IPS-20b (cell line): ENCODE data around the gene FUT7.

Experiments
- H3K27ac ChIP-seq: one replicate; pipeline ENCODE4 v1.5.1; 2013; ENCODE audit warnings: low read length
- H3K27me3 ChIP-seq: 2 replicates; pipeline ENCODE4 v1.6.1; 2013; ENCODE audit warnings: mild to moderate bottlenecking, low read length, inconsistent platforms; ENCODE audit not compliant: insufficient read depth
- H3K36me3 ChIP-seq: 2 replicates; pipeline ENCODE4 v1.6.1; 2013; ENCODE audit warnings: low read depth, mild to moderate bottlenecking, inconsistent platforms, low read length, moderate library complexity; ENCODE audit not compliant: insufficient read depth
- H3K4me1 ChIP-seq: 2 replicates; pipeline ENCODE4 v1.6.1; 2013; ENCODE audit warnings: mild to moderate bottlenecking, control low read depth, inconsistent platforms, low read length, moderate library complexity; ENCODE audit not compliant: insufficient read depth
- H3K4me3 ChIP-seq: 2 replicates; pipeline ENCODE4 v1.5.1; 2013; ENCODE audit warnings: mild to moderate bottlenecking, low read length, inconsistent platforms
- H3K9ac ChIP-seq: 2 replicates; pipeline ENCODE4 v1.6.1; 2013; ENCODE audit warnings: low read depth, mild to moderate bottlenecking, inconsistent platforms, low read length, moderate library complexity
- H3K9me3 ChIP-seq: 2 replicates; pipeline ENCODE4 v1.6.1; 2013; ENCODE audit warnings: mild to moderate bottlenecking, low read depth, low read length, inconsistent platforms; ENCODE audit not compliant: insufficient read depth

Gene FUT7

GRCh38 chr9:136996361-136997292 is 35.3 kb downstream of the FUT7 start, which contains the start of gene CLIC3:
CLIC3 (minus strand) TSS chr9:136996568; CDS start chr9:136996543, 25 bp downstream.
- Histone ChIP-seq H3K4me3 (peak within 1 kb of the TSS; percentile 61), H3K9me3 (no peaks in the 10 kb centered on the region), H3K4me1 (no peaks in the 10 kb centered on the region; the same call in 1 of the 2 replicates), H3K27me3 (peaks cover under 1% of the 10 kb centered on the region; the same call in 1 of the 2 replicates), H3K9ac (peak within 1 kb of the TSS; percentile 25; the same call in 1 of the 2 replicates), H3K27ac (no peak within 1 kb of the TSS), H3K36me3 (peaks cover 5% of the 10 kb centered on the region; the same call in 1 of the 2 replicates)

GRCh38 chr9:136995772-136996311 is 36.0 kb downstream of the FUT7 start:
- no peak overlapping the region for H3K4me3 ChIP-seq
- no peaks in the 10 kb centered on the region for H3K9me3 ChIP-seq
- peaks cover 5% of the 10 kb centered on the region; the same call in 1 of the 2 replicates for H3K36me3 ChIP-seq
- H3K27me3 ChIP-seq, result peaks cover 8% of the 10 kb centered on the region
- no peak overlapping the region for H3K27ac ChIP-seq
- no peaks in the 10 kb centered on the region; the same call in 1 of the 2 replicates for H3K4me1 ChIP-seq
- no peak overlapping the region for H3K9ac ChIP-seq

GRCh38 chr9:136995362-136995761 is 36.5 kb downstream of the FUT7 start:
- no peak overlapping the region for H3K4me3 ChIP-seq
- peaks cover 13% of the 10 kb centered on the region for H3K27me3 ChIP-seq
- no peak overlapping the region for H3K27ac ChIP-seq
- H3K9me3 ChIP-seq, result no peaks in the 10 kb centered on the region
- no peak overlapping the region for H3K9ac ChIP-seq
- H3K4me1 ChIP-seq, result no peaks in the 10 kb centered on the region; the same call in 1 of the 2 replicates
- H3K36me3 ChIP-seq, result peaks cover 5% of the 10 kb centered on the region; the same call in 1 of the 2 replicates

GRCh38 chr9:136994888-136995230 is 37.0 kb downstream of the FUT7 start:
- H3K9ac ChIP-seq, result no peak overlapping the region
- no peaks in the 10 kb centered on the region; the same call in 1 of the 2 replicates for H3K4me1 ChIP-seq
- no peak overlapping the region for H3K4me3 ChIP-seq
- H3K9me3 ChIP-seq, result no peaks in the 10 kb centered on the region
- no peak overlapping the region for H3K27ac ChIP-seq
- H3K36me3 ChIP-seq, result peaks cover 5% of the 10 kb centered on the region; the same call in 1 of the 2 replicates
- peaks cover 16% of the 10 kb centered on the region for H3K27me3 ChIP-seq

GRCh38 chr9:136994180-136994887 is 37.6 kb downstream of the FUT7 start:
- peaks cover 5% of the 10 kb centered on the region; the same call in 1 of the 2 replicates for H3K36me3 ChIP-seq
- no peak overlapping the region for H3K27ac ChIP-seq
- H3K4me1 ChIP-seq, result no peaks in the 10 kb centered on the region; the same call in 1 of the 2 replicates
- peaks cover 16% of the 10 kb centered on the region for H3K27me3 ChIP-seq
- no peaks in the 10 kb centered on the region for H3K9me3 ChIP-seq
- H3K4me3 ChIP-seq, result no peak overlapping the region
- no peak overlapping the region for H3K9ac ChIP-seq

GRCh38 chr9:136992819-136993369 is 39.0 kb downstream of the FUT7 start:
- no peak overlapping the region for H3K27ac ChIP-seq
- no peaks in the 10 kb centered on the region; the same call in 1 of the 2 replicates for H3K4me1 ChIP-seq
- peak overlapping the region; percentile 88 for H3K4me3 ChIP-seq
- peaks cover 5% of the 10 kb centered on the region; the same call in 1 of the 2 replicates for H3K36me3 ChIP-seq
- H3K9ac ChIP-seq, result peak overlapping the region; percentile 83
- H3K27me3 ChIP-seq, result peaks cover 16% of the 10 kb centered on the region
- no peaks in the 10 kb centered on the region for H3K9me3 ChIP-seq

- H3K9me3 ChIP-seq, result no peaks in the 10 kb centered on the region
- H3K27ac ChIP-seq, result no peak within 1 kb of the TSS
- H3K36me3 ChIP-seq, result peaks cover 5% of the 10 kb centered on the region; the same call in 1 of the 2 replicates
- H3K9ac ChIP-seq, result peak within 1 kb of the TSS; percentile 83
- no peaks in the 10 kb centered on the region; the same call in 1 of the 2 replicates for H3K4me1 ChIP-seq
- peaks cover 16% of the 10 kb centered on the region for H3K27me3 ChIP-seq
- H3K4me3 ChIP-seq, result peak within 1 kb of the TSS; percentile 88
Measured at GRCh38 chr9:136991993-136992818, 39.7 kb downstream of the FUT7 start, which contains the start of gene PAXX. PAXX (plus strand) TSS chr9:136992422; CDS start chr9:136992444, 22 bp downstream.

GRCh38 chr9:136990242-136990911 is 41.5 kb downstream of the FUT7 start:
- no peaks in the 10 kb centered on the region for H3K9me3 ChIP-seq
- peaks cover 5% of the 10 kb centered on the region; the same call in 1 of the 2 replicates for H3K36me3 ChIP-seq
- peaks cover 32% of the 10 kb centered on the region for H3K27me3 ChIP-seq
- no peaks in the 10 kb centered on the region for H3K4me1 ChIP-seq
- no peak overlapping the region for H3K9ac ChIP-seq
- H3K27ac ChIP-seq, result no peak overlapping the region
- H3K4me3 ChIP-seq, result no peak overlapping the region

GRCh38 chr9:136988872-136989271 is 43.0 kb downstream of the FUT7 start:
- Histone ChIP-seq H3K4me3 (no peak overlapping the region), H3K9ac (no peak overlapping the region), H3K36me3 (peaks cover 2% of the 10 kb centered on the region; the same call in 1 of the 2 replicates), H3K27me3 (peaks cover 47% of the 10 kb centered on the region), H3K9me3 (no peaks in the 10 kb centered on the region), H3K4me1 (no peaks in the 10 kb centered on the region), H3K27ac (no peak overlapping the region)

- Histone ChIP-seq H3K27me3 (peaks cover 45% of the 10 kb centered on the region), H3K27ac (no peak overlapping the region), H3K4me3 (no peak overlapping the region; the same call in 1 of the 2 replicates), H3K36me3 (no peaks in the 10 kb centered on the region), H3K4me1 (no peaks in the 10 kb centered on the region), H3K9me3 (no peaks in the 10 kb centered on the region), H3K9ac (no peak overlapping the region)
Measured at GRCh38 chr9:136985853-136986252, 46.0 kb downstream of the FUT7 start.
